NB4 (cell line): Measurements from ENCODE around the gene RASGRP1.

Source experiments
- CTCF ChIP-seq: IDR thresholded peaks from one replicate; pipeline ENCODE4 v1.5.1; 2012; ENCODE audit warnings: low read depth, low read length
- MYC ChIP-seq: IDR thresholded peaks from 2 replicates; pipeline ENCODE4 v1.6.1; 2011; ENCODE audit warnings: low read depth, low read length
- POLR2A ChIP-seq: IDR thresholded peaks from 2 replicates; pipeline ENCODE4 v1.6.1; 2011; ENCODE audit warnings: mild to moderate bottlenecking; ENCODE audit not compliant: insufficient read length; ENCODE audit errors: extremely low read depth
- TF ChIP-seq, protein P1 (sequence below): IDR thresholded peaks from 2 replicates; pipeline ENCODE4 v1.6.1; 2011; ENCODE audit warnings: low read depth, low read length

DNA sequence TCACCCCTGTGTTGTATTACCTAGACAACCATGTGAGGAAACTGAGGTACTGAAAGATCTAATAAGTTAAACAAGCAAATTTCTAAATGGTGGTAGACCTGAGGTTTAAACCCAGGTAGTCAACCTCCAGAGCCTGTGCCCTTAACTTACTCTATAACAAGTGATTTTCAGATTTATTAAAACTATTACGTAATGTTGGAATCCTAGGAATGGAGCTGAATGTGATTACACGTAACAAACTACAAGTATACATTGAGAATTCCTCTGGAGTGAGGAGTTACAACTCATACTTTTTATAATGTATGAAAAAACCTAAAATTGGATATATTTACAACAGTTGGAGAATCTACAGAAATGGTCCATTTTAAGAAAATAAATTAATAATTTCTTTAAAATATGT, 92.6 kb downstream of the RASGRP1 start:
- no peak for TF ChIP-seq POLR2A
- TF ChIP-seq CTCF, result no peak
- no peak for TF ChIP-seq MYC
- TF ChIP-seq, protein P1, sequence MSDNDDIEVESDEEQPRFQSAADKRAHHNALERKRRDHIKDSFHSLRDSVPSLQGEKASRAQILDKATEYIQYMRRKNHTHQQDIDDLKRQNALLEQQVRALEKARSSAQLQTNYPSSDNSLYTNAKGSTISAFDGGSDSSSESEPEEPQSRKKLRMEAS, result no peak
